ENCODE results near the gene STOML2.
"Not testable (repeated sequence)": the region's sequence is repeated elsewhere in the genome, so short reads cannot be mapped to it uniquely, and the experiment has no call there.

STOML2 gene

GRCh38 chr9:35102769-35103659 is at the start of gene STOML2:
Gene STOML2 (minus strand): TSS chr9:35103131. CDS start chr9:35103094, 37 bp downstream.
- peak; percentile 97 for DNase-seq

GRCh38 chr9:35147941-35148563 is 45.1 kb upstream of the STOML2 start:
- DNase-seq: not testable (repeated sequence)

GRCh38 chr9:35142037-35142436 is 39.1 kb upstream of the STOML2 start:
- no peak for DNase-seq

- no peak for DNase-seq
Measured at GRCh38 chr9:35140093-35140492, 37.2 kb upstream of the STOML2 start.

GRCh38 chr9:35136866-35137265 is 33.9 kb upstream of the STOML2 start:
- no peak for DNase-seq

GRCh38 chr9:35135988-35136387 is 33.1 kb upstream of the STOML2 start:
- no peak for DNase-seq

- DNase-seq: no peak
Measured at GRCh38 chr9:35134920-35135319, 32.0 kb upstream of the STOML2 start.

GRCh38 chr9:35116898-35117551 is 14.1 kb upstream of the STOML2 start:
- DNase-seq: peak; percentile 93

GRCh38 chr9:35116539-35116897 is 13.6 kb upstream of the STOML2 start:
- DNase-seq: no peak

- DNase-seq: peak; percentile 97
Measured at GRCh38 chr9:35115680-35116538, 13.0 kb upstream of the STOML2 start, which contains the start of gene ATOSB. Gene ATOSB (minus strand): TSS chr9:35115862. CDS start chr9:35108274, 7,588 bp downstream.

GRCh38 chr9:35114840-35115628 is 12.1 kb upstream of the STOML2 start:
- peak; percentile 66 for DNase-seq

GRCh38 chr9:35114113-35114839 is 11.3 kb upstream of the STOML2 start:
- peak; percentile 81 for DNase-seq

- no peak for DNase-seq
Measured at GRCh38 chr9:35112257-35113020, 9.5 kb upstream of the STOML2 start.

GRCh38 chr9:35111001-35111933 is 8.3 kb upstream of the STOML2 start:
- peak; percentile 98 for DNase-seq

GRCh38 chr9:35110327-35110761 is 7.4 kb upstream of the STOML2 start:
- DNase-seq: peak; percentile 28

- DNase-seq: no peak
Measured at GRCh38 chr9:35108946-35109575, 6.1 kb upstream of the STOML2 start.

- no peak for DNase-seq
Measured at GRCh38 chr9:35108461-35108860, 5.5 kb upstream of the STOML2 start.

All from DMS53 (cell line).